COLO668 (cell line): ENCODE results near the gene BATF3.
"Not testable (repeated sequence)": the region's sequence is repeated elsewhere in the genome, so short reads cannot be mapped to it uniquely, and the experiment has no call there.

ENCODE experiments used
- DNase-seq: peaks from one replicate; lab custom pipeline; 2025; ENCODE audit not compliant: unreplicated experiment; lab: John Stamatoyannopoulos, UW

Gene BATF3

GRCh38 chr1:212664409-212665199 lies 35.0 kb downstream of the BATF3 start:
- no peak for DNase-seq

GRCh38 chr1:212658250-212658649 lies 41.4 kb downstream of the BATF3 start:
- DNase-seq = not testable (repeated sequence)

GRCh38 chr1:212656730-212657129 lies 42.9 kb downstream of the BATF3 start:
- no peak for DNase-seq

GRCh38 chr1:212655668-212656440 lies 43.8 kb downstream of the BATF3 start:
- peak; percentile 25 for DNase-seq

- no peak for DNase-seq
Observed at GRCh38 chr1:212652609-212653008, 47.0 kb downstream of the BATF3 start.

- DNase-seq = no peak
Observed at GRCh38 chr1:212651977-212652376, 47.7 kb downstream of the BATF3 start.

- DNase-seq = no peak
Observed at GRCh38 chr1:212651521-212651920, 48.1 kb downstream of the BATF3 start.

GRCh38 chr1:212650228-212650627 lies 49.4 kb downstream of the BATF3 start:
- DNase-seq = no peak

- no peak for DNase-seq
Observed at GRCh38 chr1:212649020-212649419, 50.6 kb downstream of the BATF3 start.

GRCh38 chr1:212648431-212648830 lies 51.2 kb downstream of the BATF3 start:
- DNase-seq = no peak

- no peak for DNase-seq
Observed at GRCh38 chr1:212647004-212647403, 52.6 kb downstream of the BATF3 start.

- DNase-seq = no peak
Observed at GRCh38 chr1:212646588-212646987, 53.1 kb downstream of the BATF3 start.

GRCh38 chr1:212645546-212646543 lies 53.8 kb downstream of the BATF3 start:
- no peak for DNase-seq

GRCh38 chr1:212644866-212645545 lies 54.6 kb downstream of the BATF3 start:
- DNase-seq = no peak

- DNase-seq = no peak
Observed at GRCh38 chr1:212643877-212644276, 55.8 kb downstream of the BATF3 start.

- DNase-seq = no peak
Observed at GRCh38 chr1:212641956-212642355, 57.7 kb downstream of the BATF3 start.

- no peak for DNase-seq
Observed at GRCh38 chr1:212640223-212640878, 59.3 kb downstream of the BATF3 start.

- DNase-seq = not testable (repeated sequence)
Observed at GRCh38 chr1:212639524-212639923, 60.1 kb downstream of the BATF3 start.

- DNase-seq = no peak
Observed at GRCh38 chr1:212638492-212639151, 61.0 kb downstream of the BATF3 start.
